ENCODE data around the gene ACSL6. TPM values are rescaled to one million over a fixed set of nuclear protein-coding genes. Genes with fewer than 3 reads are reported as not detected.

ACSL6 gene
- total RNA-seq, 1 donor from 2014 or later: 0.97 TPM

- no peak for TF ChIP-seq CTCF (conservative IDR thresholded peaks at IDR 0.05)
- H3K27me3 Mint-ChIP-seq: peaks cover 41% of the 10 kb centered on the region
- H3K27ac Mint-ChIP-seq: no peak overlapping the region
- no peaks in the 10 kb centered on the region for H3K9me3 Mint-ChIP-seq
- H3K4me3 Mint-ChIP-seq: no peak overlapping the region
- no peaks in the 10 kb centered on the region for H3K4me1 Mint-ChIP-seq (ENCODE audit: unreplicated experiment)
- no peaks in the 10 kb centered on the region for H3K36me3 Mint-ChIP-seq
- DNase-seq (ENCODE audit: extremely low spot score, unreplicated experiment): no peak
These were observed 15.1 kb upstream of the ACSL6 start for GRCh38 chr5:132026516-132027008.

- Mint-ChIP-seq H3K36me3 (no peaks in the 10 kb centered on the region), H3K4me3 (no peak overlapping the region), H3K27ac (no peak overlapping the region), H3K27me3 (peaks cover 41% of the 10 kb centered on the region), H3K9me3 (no peaks in the 10 kb centered on the region), H3K4me1 (ENCODE audit: unreplicated experiment) (no peaks in the 10 kb centered on the region)
- no peak for DNase-seq (ENCODE audit: extremely low spot score, unreplicated experiment)
- no peak for TF ChIP-seq CTCF (conservative IDR thresholded peaks at IDR 0.05)
These were observed 14.0 kb upstream of the ACSL6 start for GRCh38 chr5:132025403-132025971.

- Mint-ChIP-seq H3K27me3 (peaks cover 41% of the 10 kb centered on the region), H3K4me1 (ENCODE audit: unreplicated experiment) (no peaks in the 10 kb centered on the region), H3K4me3 (no peak overlapping the region), H3K36me3 (no peaks in the 10 kb centered on the region), H3K27ac (no peak overlapping the region), H3K9me3 (no peaks in the 10 kb centered on the region)
- TF ChIP-seq CTCF (conservative IDR thresholded peaks at IDR 0.05): no peak
- DNase-seq (ENCODE audit: extremely low spot score, unreplicated experiment): no peak
These were observed 13.4 kb upstream of the ACSL6 start for GRCh38 chr5:132024789-132025402.

GRCh38 chr5:132024117-132024435 is 12.6 kb upstream of the ACSL6 start:
- H3K27ac Mint-ChIP-seq: no peak overlapping the region
- H3K36me3 Mint-ChIP-seq: no peaks in the 10 kb centered on the region
- H3K9me3 Mint-ChIP-seq: no peaks in the 10 kb centered on the region
- H3K4me3 Mint-ChIP-seq: no peak overlapping the region
- no peaks in the 10 kb centered on the region for H3K4me1 Mint-ChIP-seq (ENCODE audit: unreplicated experiment)
- no peak for TF ChIP-seq CTCF (conservative IDR thresholded peaks at IDR 0.05)
- DNase-seq (ENCODE audit: extremely low spot score, unreplicated experiment): no peak
- H3K27me3 Mint-ChIP-seq: peaks cover 37% of the 10 kb centered on the region

GRCh38 chr5:132023258-132024116 is 12.0 kb upstream of the ACSL6 start:
- no peak for TF ChIP-seq CTCF (conservative IDR thresholded peaks at IDR 0.05)
- no peak overlapping the region for H3K4me3 Mint-ChIP-seq
- no peak for DNase-seq (ENCODE audit: extremely low spot score, unreplicated experiment)
- H3K9me3 Mint-ChIP-seq: no peaks in the 10 kb centered on the region
- no peaks in the 10 kb centered on the region for H3K36me3 Mint-ChIP-seq
- peaks cover 41% of the 10 kb centered on the region for H3K27me3 Mint-ChIP-seq
- H3K27ac Mint-ChIP-seq: no peak overlapping the region
- no peaks in the 10 kb centered on the region for H3K4me1 Mint-ChIP-seq (ENCODE audit: unreplicated experiment)

Measured in type B pancreatic cell (in vitro differentiated cells).